ENCODE data around the gene ANO3.

ANO3 gene

GRCh38 chr11:26465274-26465673 is 133.3 kb downstream of the ANO3 start:
- no peak for TF ChIP-seq CTCF (IDR thresholded peaks at IDR 0.05; ENCODE audit: low read depth, low read length)
- H3K4me3 ChIP-seq (ENCODE audit: low read depth, low read length): no peak overlapping the region

GRCh38 chr11:26467506-26467905 is 135.6 kb downstream of the ANO3 start:
- TF ChIP-seq CTCF (IDR thresholded peaks at IDR 0.05; ENCODE audit: low read depth, low read length): no peak
- H3K4me3 ChIP-seq (ENCODE audit: low read depth, low read length): no peak overlapping the region

GRCh38 chr11:26470992-26471391 is 139.1 kb downstream of the ANO3 start:
- no peak for TF ChIP-seq CTCF (IDR thresholded peaks at IDR 0.05; ENCODE audit: low read depth, low read length)
- no peak overlapping the region for H3K4me3 ChIP-seq (ENCODE audit: low read depth, low read length)

- no peak for TF ChIP-seq CTCF (IDR thresholded peaks at IDR 0.05; ENCODE audit: low read depth, low read length)
- H3K4me3 ChIP-seq (ENCODE audit: low read depth, low read length): no peak overlapping the region
Observed at GRCh38 chr11:26473216-26474194, 141.6 kb downstream of the ANO3 start.

- no peak overlapping the region for H3K4me3 ChIP-seq (ENCODE audit: low read depth, low read length)
- TF ChIP-seq CTCF (IDR thresholded peaks at IDR 0.05; ENCODE audit: low read depth, low read length): no peak
Observed at GRCh38 chr11:26474401-26474800, 142.5 kb downstream of the ANO3 start.

GRCh38 chr11:26477396-26477795 is 145.5 kb downstream of the ANO3 start:
- TF ChIP-seq CTCF (IDR thresholded peaks at IDR 0.05; ENCODE audit: low read depth, low read length): no peak
- no peak overlapping the region for H3K4me3 ChIP-seq (ENCODE audit: low read depth, low read length)

- no peak overlapping the region for H3K4me3 ChIP-seq (ENCODE audit: low read depth, low read length)
- no peak for TF ChIP-seq CTCF (IDR thresholded peaks at IDR 0.05; ENCODE audit: low read depth, low read length)
Observed at GRCh38 chr11:26478710-26479109, 146.8 kb downstream of the ANO3 start.

Data from WI38 (cell line).